ENCODE data around the gene LTC4S.

- TF ChIP-seq CTCF (IDR thresholded peaks at IDR 0.05; ENCODE audit: borderline replicate concordance, extremely low read depth, low read length, poor library complexity, severe bottlenecking): no peak
- TF ChIP-seq EZH2 (IDR thresholded peaks at IDR 0.05; ENCODE audit: borderline replicate concordance, low read depth, low read length, severe bottlenecking): no peak
These were observed 39.8 kb upstream of the LTC4S start for GRCh38 chr5:179753971-179754370.
